ENCODE measurements around the gene CPNE5. TPM values are rescaled to one million over a fixed set of nuclear protein-coding genes. Genes with fewer than 3 reads are reported as not detected.
A peak's percentile ranks its signal among the peaks of the same experiment; 100 is the strongest.

Gene CPNE5
- total and polyA plus RNA-seq, 9 of the 15 experiments (the other 6 are each of a cell fraction or from before 2014, with no cell fraction given) = 0.14 to 1.0 (median 0.46) TPM; not detected in 2

DNA sequence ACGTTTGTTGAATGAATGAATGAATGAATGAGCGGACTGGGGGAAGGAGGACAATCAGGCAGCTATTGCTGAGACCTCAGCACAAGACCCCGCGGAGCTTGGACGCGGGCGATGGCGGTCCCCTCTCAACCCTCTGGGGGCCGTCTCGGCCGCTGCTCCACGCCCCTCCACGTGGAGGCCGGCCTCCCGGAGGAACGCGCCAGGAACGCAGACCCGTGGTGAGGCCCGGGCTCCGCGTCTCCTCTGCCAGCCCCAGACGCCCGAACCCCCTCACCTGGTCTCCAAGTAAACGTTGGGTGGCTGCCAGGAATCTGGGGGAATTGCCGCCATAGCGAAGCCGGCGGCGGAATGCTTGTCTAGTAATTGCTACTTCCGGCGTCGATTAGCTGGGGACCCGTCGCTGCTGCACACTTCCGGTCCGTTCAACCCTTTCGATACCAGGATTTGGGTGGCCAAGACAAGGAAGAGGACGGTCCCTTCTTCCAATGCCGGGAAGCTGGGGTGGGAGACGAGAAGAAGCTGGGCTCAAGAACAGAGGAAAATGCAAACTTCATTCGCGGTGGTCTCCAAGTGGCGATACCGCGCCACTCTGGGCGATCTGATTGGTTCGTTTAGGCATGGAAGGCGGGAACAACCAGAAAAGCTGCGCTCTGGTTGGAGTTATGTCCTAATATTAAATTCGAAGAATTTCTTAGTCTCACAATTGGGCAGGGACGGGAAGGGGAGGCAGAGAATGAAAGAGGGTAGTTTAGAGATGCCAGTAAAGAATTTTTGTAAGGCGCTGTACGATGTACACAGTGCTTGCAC is 35.4 kb upstream of the CPNE5 start, which contains the start of gene PPIL1 (continued):
- TF ChIP-seq, protein P1, sequence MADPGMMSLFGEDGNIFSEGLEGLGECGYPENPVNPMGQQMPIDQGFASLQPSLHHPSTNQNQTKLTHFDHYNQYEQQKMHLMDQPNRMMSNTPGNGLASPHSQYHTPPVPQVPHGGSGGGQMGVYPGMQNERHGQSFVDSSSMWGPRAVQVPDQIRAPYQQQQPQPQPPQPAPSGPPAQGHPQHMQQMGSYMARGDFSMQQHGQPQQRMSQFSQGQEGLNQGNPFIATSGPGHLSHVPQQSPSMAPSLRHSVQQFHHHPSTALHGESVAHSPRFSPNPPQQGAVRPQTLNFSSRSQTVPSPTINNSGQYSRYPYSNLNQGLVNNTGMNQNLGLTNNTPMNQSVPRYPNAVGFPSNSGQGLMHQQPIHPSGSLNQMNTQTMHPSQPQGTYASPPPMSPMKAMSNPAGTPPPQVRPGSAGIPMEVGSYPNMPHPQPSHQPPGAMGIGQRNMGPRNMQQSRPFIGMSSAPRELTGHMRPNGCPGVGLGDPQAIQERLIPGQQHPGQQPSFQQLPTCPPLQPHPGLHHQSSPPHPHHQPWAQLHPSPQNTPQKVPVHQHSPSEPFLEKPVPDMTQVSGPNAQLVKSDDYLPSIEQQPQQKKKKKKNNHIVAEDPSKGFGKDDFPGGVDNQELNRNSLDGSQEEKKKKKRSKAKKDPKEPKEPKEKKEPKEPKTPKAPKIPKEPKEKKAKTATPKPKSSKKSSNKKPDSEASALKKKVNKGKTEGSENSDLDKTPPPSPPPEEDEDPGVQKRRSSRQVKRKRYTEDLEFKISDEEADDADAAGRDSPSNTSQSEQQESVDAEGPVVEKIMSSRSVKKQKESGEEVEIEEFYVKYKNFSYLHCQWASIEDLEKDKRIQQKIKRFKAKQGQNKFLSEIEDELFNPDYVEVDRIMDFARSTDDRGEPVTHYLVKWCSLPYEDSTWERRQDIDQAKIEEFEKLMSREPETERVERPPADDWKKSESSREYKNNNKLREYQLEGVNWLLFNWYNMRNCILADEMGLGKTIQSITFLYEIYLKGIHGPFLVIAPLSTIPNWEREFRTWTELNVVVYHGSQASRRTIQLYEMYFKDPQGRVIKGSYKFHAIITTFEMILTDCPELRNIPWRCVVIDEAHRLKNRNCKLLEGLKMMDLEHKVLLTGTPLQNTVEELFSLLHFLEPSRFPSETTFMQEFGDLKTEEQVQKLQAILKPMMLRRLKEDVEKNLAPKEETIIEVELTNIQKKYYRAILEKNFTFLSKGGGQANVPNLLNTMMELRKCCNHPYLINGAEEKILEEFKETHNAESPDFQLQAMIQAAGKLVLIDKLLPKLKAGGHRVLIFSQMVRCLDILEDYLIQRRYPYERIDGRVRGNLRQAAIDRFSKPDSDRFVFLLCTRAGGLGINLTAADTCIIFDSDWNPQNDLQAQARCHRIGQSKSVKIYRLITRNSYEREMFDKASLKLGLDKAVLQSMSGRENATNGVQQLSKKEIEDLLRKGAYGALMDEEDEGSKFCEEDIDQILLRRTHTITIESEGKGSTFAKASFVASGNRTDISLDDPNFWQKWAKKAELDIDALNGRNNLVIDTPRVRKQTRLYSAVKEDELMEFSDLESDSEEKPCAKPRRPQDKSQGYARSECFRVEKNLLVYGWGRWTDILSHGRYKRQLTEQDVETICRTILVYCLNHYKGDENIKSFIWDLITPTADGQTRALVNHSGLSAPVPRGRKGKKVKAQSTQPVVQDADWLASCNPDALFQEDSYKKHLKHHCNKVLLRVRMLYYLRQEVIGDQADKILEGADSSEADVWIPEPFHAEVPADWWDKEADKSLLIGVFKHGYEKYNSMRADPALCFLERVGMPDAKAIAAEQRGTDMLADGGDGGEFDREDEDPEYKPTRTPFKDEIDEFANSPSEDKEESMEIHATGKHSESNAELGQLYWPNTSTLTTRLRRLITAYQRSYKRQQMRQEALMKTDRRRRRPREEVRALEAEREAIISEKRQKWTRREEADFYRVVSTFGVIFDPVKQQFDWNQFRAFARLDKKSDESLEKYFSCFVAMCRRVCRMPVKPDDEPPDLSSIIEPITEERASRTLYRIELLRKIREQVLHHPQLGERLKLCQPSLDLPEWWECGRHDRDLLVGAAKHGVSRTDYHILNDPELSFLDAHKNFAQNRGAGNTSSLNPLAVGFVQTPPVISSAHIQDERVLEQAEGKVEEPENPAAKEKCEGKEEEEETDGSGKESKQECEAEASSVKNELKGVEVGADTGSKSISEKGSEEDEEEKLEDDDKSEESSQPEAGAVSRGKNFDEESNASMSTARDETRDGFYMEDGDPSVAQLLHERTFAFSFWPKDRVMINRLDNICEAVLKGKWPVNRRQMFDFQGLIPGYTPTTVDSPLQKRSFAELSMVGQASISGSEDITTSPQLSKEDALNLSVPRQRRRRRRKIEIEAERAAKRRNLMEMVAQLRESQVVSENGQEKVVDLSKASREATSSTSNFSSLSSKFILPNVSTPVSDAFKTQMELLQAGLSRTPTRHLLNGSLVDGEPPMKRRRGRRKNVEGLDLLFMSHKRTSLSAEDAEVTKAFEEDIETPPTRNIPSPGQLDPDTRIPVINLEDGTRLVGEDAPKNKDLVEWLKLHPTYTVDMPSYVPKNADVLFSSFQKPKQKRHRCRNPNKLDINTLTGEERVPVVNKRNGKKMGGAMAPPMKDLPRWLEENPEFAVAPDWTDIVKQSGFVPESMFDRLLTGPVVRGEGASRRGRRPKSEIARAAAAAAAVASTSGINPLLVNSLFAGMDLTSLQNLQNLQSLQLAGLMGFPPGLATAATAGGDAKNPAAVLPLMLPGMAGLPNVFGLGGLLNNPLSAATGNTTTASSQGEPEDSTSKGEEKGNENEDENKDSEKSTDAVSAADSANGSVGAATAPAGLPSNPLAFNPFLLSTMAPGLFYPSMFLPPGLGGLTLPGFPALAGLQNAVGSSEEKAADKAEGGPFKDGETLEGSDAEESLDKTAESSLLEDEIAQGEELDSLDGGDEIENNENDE (IDR thresholded peaks at IDR 0.05; ENCODE audit: low read depth, low read length) = no peak
- TF ChIP-seq NFRKB (IDR thresholded peaks at IDR 0.05; ENCODE audit: low read depth) (peak; percentile 97), ZNF431 (CRISPR knock-in tag; IDR thresholded peaks at IDR 0.05) (0 out of 2 replicates have a peak, but pooled peaks have one; percentile 63), RBM14 (IDR thresholded peaks at IDR 0.05; ENCODE audit: borderline replicate concordance, insufficient read depth, low read depth, low read length) (0 out of 2 replicates have a peak, but pooled peaks have one; percentile 55), RBBP5 (IDR thresholded peaks at IDR 0.05; ENCODE audit: borderline replicate concordance, insufficient read depth, low read length, poor library complexity, severe bottlenecking) (peak; percentile 99), E2F5 (CRISPR knock-in tag; IDR thresholded peaks at IDR 0.05) (peak; percentile 84), ETV5 (CRISPR knock-in tag; IDR thresholded peaks at IDR 0.05; ENCODE audit: low read depth) (peak; percentile 74), NCOR1 (IDR thresholded peaks at IDR 0.05) (no peak), GABPA (tag; conservative IDR thresholded peaks at IDR 0.05; ENCODE audit: low read depth) (peak; percentile 100)
- TF ChIP-seq, protein P2, sequence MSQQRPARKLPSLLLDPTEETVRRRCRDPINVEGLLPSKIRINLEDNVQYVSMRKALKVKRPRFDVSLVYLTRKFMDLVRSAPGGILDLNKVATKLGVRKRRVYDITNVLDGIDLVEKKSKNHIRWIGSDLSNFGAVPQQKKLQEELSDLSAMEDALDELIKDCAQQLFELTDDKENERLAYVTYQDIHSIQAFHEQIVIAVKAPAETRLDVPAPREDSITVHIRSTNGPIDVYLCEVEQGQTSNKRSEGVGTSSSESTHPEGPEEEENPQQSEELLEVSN (IDR thresholded peaks at IDR 0.05; ENCODE audit: borderline replicate concordance in 1 of 2, extremely low read depth in 1 of 2, insufficient read depth in 1 of 2, insufficient read length in 1 of 2, low read depth in 1 of 2, low read length in 1 of 2, poor library complexity in 1 of 2, severe bottlenecking in 1 of 2) = peak; percentile 66 to 68
